WTC11 (cell line): Measurements from ENCODE around the gene CNMD. TPM values are rescaled to one million over a fixed set of nuclear protein-coding genes. Genes with fewer than 3 reads are reported as not detected.

ENCODE experiments used
- ATAC-seq: fragments of 200-7000 bp; cut with Tn5 transposase; 2 replicates; pipeline ENCODE4 v1.10.0; 2021; ENCODE audit warnings: mild to moderate bottlenecking, moderate library complexity
- CTCF ChIA-PET: fragments of 300-600 bp; sonication (Branson Sonifier 250); formaldehyde crosslinking; loops from one replicate; lab custom pipeline; 2021; ENCODE audit warnings: antibody characterized with exemption; lab: Charles Lee
- POLR2A ChIA-PET: fragments of 350-600 bp; sonication (Branson Sonifier 250); formaldehyde crosslinking; loops from one replicate; lab custom pipeline; 2021; ENCODE audit warnings: antibody characterized with exemption; lab: Charles Lee
- DNase-seq: peaks from one replicate; pipeline ENCODE4 v3.0.0; 2021; ENCODE audit warnings: low spot score
- H3K27ac Mint-ChIP-seq: 2 replicates; pipeline ENCODE4 v1.8.0; 2021; ENCODE audit warnings: mixed read lengths
- H3K27me3 Mint-ChIP-seq: 2 replicates; pipeline ENCODE4 v1.8.0; 2021; ENCODE audit warnings: low read depth, mild to moderate bottlenecking, moderate library complexity, mixed read lengths
- H3K36me3 Mint-ChIP-seq: 2 replicates; pipeline ENCODE4 v1.8.0; 2021; ENCODE audit warnings: mixed read lengths
- H3K4me1 Mint-ChIP-seq: 2 replicates; pipeline ENCODE4 v1.8.0; 2022; ENCODE audit warnings: mixed read lengths
- H3K4me3 Mint-ChIP-seq: 2 replicates; pipeline ENCODE4 v1.8.0; 2021; ENCODE audit warnings: mild to moderate bottlenecking, moderate library complexity, mixed read lengths
- H3K9me3 Mint-ChIP-seq: 2 replicates; pipeline ENCODE4 v1.8.0; 2021; ENCODE audit warnings: mixed read lengths
- AFF4 ChIP-seq: sonication (generic); formaldehyde crosslinking; IDR thresholded peaks from 2 replicates; pipeline ENCODE4 v1.8.1; 2023; ENCODE audit warnings: mild to moderate bottlenecking, missing genetic modification reagents, borderline replicate concordance
- ETV6 ChIP-seq: sonication (generic); formaldehyde crosslinking; IDR thresholded peaks from 2 replicates; pipeline ENCODE4 v1.8.1; 2022; ENCODE audit warnings: mild to moderate bottlenecking, missing genetic modification reagents
- FOXK1 ChIP-seq: sonication (generic); formaldehyde crosslinking; IDR thresholded peaks from 2 replicates; pipeline ENCODE4 v1.8.0; 2022; ENCODE audit warnings: mild to moderate bottlenecking, moderate library complexity, missing genetic modification reagents
- HMGXB4 ChIP-seq: sonication (generic); formaldehyde crosslinking; IDR thresholded peaks from 2 replicates; pipeline ENCODE4 v1.8.1; 2023; ENCODE audit warnings: mild to moderate bottlenecking, moderate library complexity, missing genetic modification reagents
- IRF1 ChIP-seq: sonication (generic); formaldehyde crosslinking; IDR thresholded peaks from 2 replicates; pipeline ENCODE4 v1.8.0; 2023; ENCODE audit warnings: missing genetic modification reagents
- JAZF1 ChIP-seq: fragments of 250-450 bp; sonication (Bioruptor Pico); IDR thresholded peaks from 2 replicates; pipeline ENCODE4 v1.9.0; 2021; ENCODE audit warnings: moderate library complexity, mild to moderate bottlenecking, inconsistent platforms
- JUN ChIP-seq: sonication (generic); formaldehyde crosslinking; IDR thresholded peaks from 2 replicates; pipeline ENCODE4 v1.8.0; 2023; ENCODE audit warnings: mild to moderate bottlenecking, missing genetic modification reagents
- NR3C1 ChIP-seq: sonication (generic); formaldehyde crosslinking; conservative IDR thresholded peaks from 2 replicates; pipeline ENCODE4 v1.8.1; 2023; ENCODE audit warnings: low read depth, mild to moderate bottlenecking, missing genetic modification reagents
- PRDM15 ChIP-seq: sonication (generic); formaldehyde crosslinking; IDR thresholded peaks from 2 replicates; pipeline ENCODE4 v1.8.0; 2022; ENCODE audit warnings: missing genetic modification reagents
- TCF7 ChIP-seq: sonication (generic); formaldehyde crosslinking; IDR thresholded peaks from 2 replicates; pipeline ENCODE4 v1.8.0; 2022; ENCODE audit warnings: mild to moderate bottlenecking, low read depth, missing genetic modification reagents, moderate library complexity
- ZBTB21 ChIP-seq: sonication (generic); formaldehyde crosslinking; IDR thresholded peaks from 2 replicates; pipeline ENCODE4 v1.8.1; 2023; ENCODE audit warnings: mild to moderate bottlenecking, missing genetic modification reagents, borderline replicate concordance
- ZNF317 ChIP-seq: sonication (generic); formaldehyde crosslinking; IDR thresholded peaks from 2 replicates; pipeline ENCODE4 v1.8.1; 2023; ENCODE audit warnings: low read depth, mild to moderate bottlenecking, moderate library complexity, missing genetic modification reagents, borderline replicate concordance
- ZNF423 ChIP-seq: fragments of 250-450 bp; sonication (Bioruptor Pico); IDR thresholded peaks from 2 replicates; pipeline ENCODE4 v2.1.2; 2022; ENCODE audit warnings: mild to moderate bottlenecking, moderate library complexity
- total RNA-seq: library from RNA; stranded (reverse); gene quantifications from 3 replicates; pipeline ENCODE4 v1.2.3, GENCODE V29; 2021
- TF ChIP-seq, protein P1 (sequence below): sonication (generic); formaldehyde crosslinking; IDR thresholded peaks from 2 replicates; pipeline ENCODE4 v1.8.0; 2022; ENCODE audit warnings: mild to moderate bottlenecking, missing genetic modification reagents
- TF ChIP-seq, protein P2 (sequence below): fragments of 250-450 bp; sonication (Bioruptor Pico); IDR thresholded peaks from 2 replicates; pipeline ENCODE4 v1.9.0; 2021; ENCODE audit warnings: moderate library complexity, mild to moderate bottlenecking, inconsistent platforms, borderline replicate concordance
- TF ChIP-seq, protein P3 (sequence below): fragments of 250-450 bp; sonication (Bioruptor Pico); IDR thresholded peaks from 2 replicates; pipeline ENCODE4 v1.9.0; 2021; ENCODE audit warnings: mild to moderate bottlenecking, borderline replicate concordance

CNMD gene
- total RNA-seq, 1 experiment from 2014 or later = 95.1 TPM

GRCh38 chr13:52701728-52702465 lies 37.7 kb downstream of the CNMD start:
- peaks cover 32% of the 10 kb centered on the region for H3K4me1 Mint-ChIP-seq
- peak overlapping the region; percentile 76; the same call in 1 of the 2 replicates for H3K27ac Mint-ChIP-seq
- H3K36me3 Mint-ChIP-seq = peaks cover 6% of the 10 kb centered on the region; the same call in 1 of the 2 replicates
- DNase-seq (no peak), ATAC-seq (no peak; the same call in 1 of the 2 replicates)
- CTCF ChIA-PET = interaction anchor here (1.0 to 2.4 kb wide), 4 partner anchors 12 to 266 kb away, joined by 3 to 8 read pairs (median 4); no protein-coding TSS in a partner anchor
- no peak overlapping the region for H3K4me3 Mint-ChIP-seq
- H3K27me3 Mint-ChIP-seq = no peaks in the 10 kb centered on the region
- TF ChIP-seq ZNF423 (no peak), ZNF317 (CRISPR knock-in tag) (no peak), ETV6 (CRISPR knock-in tag) (no peak), ZBTB21 (CRISPR knock-in tag) (no peak), IRF1 (CRISPR knock-in tag) (no peak), JUN (CRISPR knock-in tag) (no peak), NR3C1 (no peak), PRDM15 (CRISPR knock-in tag) (no peak), JAZF1 (CRISPR knock-in tag) (no peak), AFF4 (CRISPR knock-in tag) (no peak), FOXK1 (CRISPR knock-in tag) (no peak), HMGXB4 (CRISPR knock-in tag) (no peak), TCF7 (no peak)
- TF ChIP-seq, protein P1, sequence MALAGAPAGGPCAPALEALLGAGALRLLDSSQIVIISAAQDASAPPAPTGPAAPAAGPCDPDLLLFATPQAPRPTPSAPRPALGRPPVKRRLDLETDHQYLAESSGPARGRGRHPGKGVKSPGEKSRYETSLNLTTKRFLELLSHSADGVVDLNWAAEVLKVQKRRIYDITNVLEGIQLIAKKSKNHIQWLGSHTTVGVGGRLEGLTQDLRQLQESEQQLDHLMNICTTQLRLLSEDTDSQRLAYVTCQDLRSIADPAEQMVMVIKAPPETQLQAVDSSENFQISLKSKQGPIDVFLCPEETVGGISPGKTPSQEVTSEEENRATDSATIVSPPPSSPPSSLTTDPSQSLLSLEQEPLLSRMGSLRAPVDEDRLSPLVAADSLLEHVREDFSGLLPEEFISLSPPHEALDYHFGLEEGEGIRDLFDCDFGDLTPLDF = no peak
- TF ChIP-seq, protein P2, sequence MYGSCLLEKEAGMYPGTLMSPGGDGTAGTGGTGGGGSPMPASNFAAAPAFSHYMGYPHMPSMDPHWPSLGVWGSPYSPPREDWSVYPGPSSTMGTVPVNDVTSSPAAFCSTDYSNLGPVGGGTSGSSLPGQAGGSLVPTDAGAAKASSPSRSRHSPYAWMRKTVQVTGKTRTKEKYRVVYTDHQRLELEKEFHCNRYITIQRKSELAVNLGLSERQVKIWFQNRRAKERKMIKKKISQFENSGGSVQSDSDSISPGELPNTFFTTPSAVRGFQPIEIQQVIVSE (CRISPR knock-in tag) = no peak
- TF ChIP-seq, protein P3, sequence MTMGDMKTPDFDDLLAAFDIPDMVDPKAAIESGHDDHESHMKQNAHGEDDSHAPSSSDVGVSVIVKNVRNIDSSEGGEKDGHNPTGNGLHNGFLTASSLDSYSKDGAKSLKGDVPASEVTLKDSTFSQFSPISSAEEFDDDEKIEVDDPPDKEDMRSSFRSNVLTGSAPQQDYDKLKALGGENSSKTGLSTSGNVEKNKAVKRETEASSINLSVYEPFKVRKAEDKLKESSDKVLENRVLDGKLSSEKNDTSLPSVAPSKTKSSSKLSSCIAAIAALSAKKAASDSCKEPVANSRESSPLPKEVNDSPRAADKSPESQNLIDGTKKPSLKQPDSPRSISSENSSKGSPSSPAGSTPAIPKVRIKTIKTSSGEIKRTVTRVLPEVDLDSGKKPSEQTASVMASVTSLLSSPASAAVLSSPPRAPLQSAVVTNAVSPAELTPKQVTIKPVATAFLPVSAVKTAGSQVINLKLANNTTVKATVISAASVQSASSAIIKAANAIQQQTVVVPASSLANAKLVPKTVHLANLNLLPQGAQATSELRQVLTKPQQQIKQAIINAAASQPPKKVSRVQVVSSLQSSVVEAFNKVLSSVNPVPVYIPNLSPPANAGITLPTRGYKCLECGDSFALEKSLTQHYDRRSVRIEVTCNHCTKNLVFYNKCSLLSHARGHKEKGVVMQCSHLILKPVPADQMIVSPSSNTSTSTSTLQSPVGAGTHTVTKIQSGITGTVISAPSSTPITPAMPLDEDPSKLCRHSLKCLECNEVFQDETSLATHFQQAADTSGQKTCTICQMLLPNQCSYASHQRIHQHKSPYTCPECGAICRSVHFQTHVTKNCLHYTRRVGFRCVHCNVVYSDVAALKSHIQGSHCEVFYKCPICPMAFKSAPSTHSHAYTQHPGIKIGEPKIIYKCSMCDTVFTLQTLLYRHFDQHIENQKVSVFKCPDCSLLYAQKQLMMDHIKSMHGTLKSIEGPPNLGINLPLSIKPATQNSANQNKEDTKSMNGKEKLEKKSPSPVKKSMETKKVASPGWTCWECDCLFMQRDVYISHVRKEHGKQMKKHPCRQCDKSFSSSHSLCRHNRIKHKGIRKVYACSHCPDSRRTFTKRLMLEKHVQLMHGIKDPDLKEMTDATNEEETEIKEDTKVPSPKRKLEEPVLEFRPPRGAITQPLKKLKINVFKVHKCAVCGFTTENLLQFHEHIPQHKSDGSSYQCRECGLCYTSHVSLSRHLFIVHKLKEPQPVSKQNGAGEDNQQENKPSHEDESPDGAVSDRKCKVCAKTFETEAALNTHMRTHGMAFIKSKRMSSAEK (CRISPR knock-in tag) = no peak
- POLR2A ChIA-PET = interaction anchor here (0.9 kb wide), 1 partner anchor 84 kb away, joined by 3 read pairs; no protein-coding TSS in a partner anchor
- H3K9me3 Mint-ChIP-seq = no peaks in the 10 kb centered on the region
